NCI-H1930 (cell line): ENCODE results near the gene METTL21A.

Source experiments
- DNase-seq, 2 experiments: peaks; one replicate each; lab custom pipeline; 2025; lab: John Stamatoyannopoulos, UW

METTL21A gene

GRCh38 chr2:207624185-207625013 lies 795 bp downstream of the METTL21A start:
- DNase-seq = peak in 1 of 2 experiments; percentile 27

GRCh38 chr2:207621501-207622039 lies 3.6 kb downstream of the METTL21A start:
- DNase-seq = no peak

- no peak for DNase-seq
Observed at GRCh38 chr2:207619764-207620203, 5.4 kb downstream of the METTL21A start.

- DNase-seq = no peak
Observed at GRCh38 chr2:207617011-207617671, 8.1 kb downstream of the METTL21A start.

- no peak for DNase-seq
Observed at GRCh38 chr2:207616185-207616584, 9.0 kb downstream of the METTL21A start.

GRCh38 chr2:207614824-207615223 lies 10.4 kb downstream of the METTL21A start:
- no peak for DNase-seq

- no peak for DNase-seq
Observed at GRCh38 chr2:207612714-207613113, 12.5 kb downstream of the METTL21A start.

GRCh38 chr2:207606829-207607228 lies 18.4 kb downstream of the METTL21A start:
- no peak for DNase-seq

- DNase-seq = no peak
Observed at GRCh38 chr2:207606399-207606798, 18.8 kb downstream of the METTL21A start.

GRCh38 chr2:207603486-207603885 lies 21.7 kb downstream of the METTL21A start:
- no peak for DNase-seq

GRCh38 chr2:207601774-207602173 lies 23.4 kb downstream of the METTL21A start:
- DNase-seq = no peak

GRCh38 chr2:207600231-207600630 lies 25.0 kb downstream of the METTL21A start:
- no peak for DNase-seq

- DNase-seq = no peak
Observed at GRCh38 chr2:207599636-207600035, 25.6 kb downstream of the METTL21A start.

GRCh38 chr2:207594731-207595130 lies 30.5 kb downstream of the METTL21A start:
- no peak for DNase-seq

- DNase-seq = no peak
Observed at GRCh38 chr2:207594264-207594663, 30.9 kb downstream of the METTL21A start.

- DNase-seq = no peak
Observed at GRCh38 chr2:207593277-207593676, 31.9 kb downstream of the METTL21A start.

GRCh38 chr2:207589143-207589542 lies 36.1 kb downstream of the METTL21A start:
- no peak for DNase-seq

- no peak for DNase-seq
Observed at GRCh38 chr2:207587305-207587704, 37.9 kb downstream of the METTL21A start.

GRCh38 chr2:207584952-207585351 lies 40.2 kb downstream of the METTL21A start:
- DNase-seq = no peak

- DNase-seq = no peak
Observed at GRCh38 chr2:207571370-207571769, 53.8 kb downstream of the METTL21A start.

- no peak for DNase-seq
Observed at GRCh38 chr2:207567671-207568070, 57.5 kb downstream of the METTL21A start.

GRCh38 chr2:207565736-207566500 lies 59.3 kb downstream of the METTL21A start:
- no peak for DNase-seq
